Activated B cell treated with CpG ODN at 0.5 μM for 24 hours (primary cell): ENCODE measurements around the gene BCORL1. TPM values are rescaled to one million over a fixed set of nuclear protein-coding genes. Genes with fewer than 3 reads are reported as not detected.

ENCODE experiments used
- ATAC-seq: fragments of 200-7000 bp; cut with Tn5 transposase; one replicate; pipeline ENCODE4 v1.10.0; 2021; ENCODE audit warnings: low read depth, mild to moderate bottlenecking, moderate library complexity
- CTCF ChIA-PET: fragments of 350-600 bp; sonication (Branson Sonifier 250); formaldehyde crosslinking; loops from one replicate; lab custom pipeline; 2021; ENCODE audit warnings: antibody characterized with exemption; lab: Charles Lee
- POLR2A ChIA-PET: fragments of 350-600 bp; sonication (Branson Sonifier 250); formaldehyde crosslinking; loops from one replicate; lab custom pipeline; 2021; ENCODE audit warnings: antibody characterized with exemption; lab: Charles Lee
- DNase-seq: peaks from one replicate; pipeline ENCODE4 v3.0.0; 2022
- H3K27ac Mint-ChIP-seq: one replicate; pipeline ENCODE4 v1.8.0; 2020; ENCODE audit warnings: mixed read lengths
- H3K27me3 Mint-ChIP-seq: one replicate; pipeline ENCODE4 v1.8.0; 2021; ENCODE audit warnings: mixed read lengths
- H3K36me3 Mint-ChIP-seq: one replicate; pipeline ENCODE4 v1.8.0; 2021; ENCODE audit warnings: low read depth, mixed read lengths
- H3K4me1 Mint-ChIP-seq: one replicate; pipeline ENCODE4 v1.8.0; 2021; ENCODE audit warnings: mixed read lengths
- H3K4me3 Mint-ChIP-seq: one replicate; pipeline ENCODE4 v1.8.0; 2020; ENCODE audit warnings: mild to moderate bottlenecking, mixed read lengths
- H3K9me3 Mint-ChIP-seq: one replicate; pipeline ENCODE4 v1.8.0; 2020; ENCODE audit warnings: mixed read lengths
- CTCF ChIP-seq: fragments of 200-600 bp; IDR thresholded peaks from one replicate; pipeline ENCODE4 v1.8.0; 2022; ENCODE audit warnings: antibody characterized with exemption, mild to moderate bottlenecking
- intact Hi-C: fragments of 100-400 bp; cut with micrococcal nuclease; formaldehyde crosslinking; loops from one replicate; pipeline ENCODE4 v1.15.1; 2024
- total RNA-seq: library from RNA; stranded (reverse); gene quantifications from 2 replicates; pipeline ENCODE4 v1.2.3, GENCODE V29; 2022

The BCORL1 gene
- total RNA-seq: 8.0 and 8.2 TPM in 2 replicates

- intact Hi-C loops: loop anchor here (1.0 to 5.0 kb wide), 7 partner anchors 21 to 378 kb away; partner anchors contain the start of genes AIFM1, SASH3 and ZDHHC9
- POLR2A ChIA-PET: interaction anchor here (0.6 to 1.8 kb wide), 5 partner anchors 21 to 163 kb away, joined by 4 to 9 read pairs (median 6); no protein-coding TSS in a partner anchor
- no peak for TF ChIP-seq CTCF
- Mint-ChIP-seq H3K4me3 (no peak within 1 kb of the TSS), H3K9me3 (no peaks in the 10 kb centered on the region), H3K27me3 (no peaks in the 10 kb centered on the region), H3K36me3 (no peaks in the 10 kb centered on the region), H3K27ac (peak within 1 kb of the TSS; percentile 68), H3K4me1 (peaks cover 18% of the 10 kb centered on the region)
- DNase-seq (peak; percentile 70), ATAC-seq (peak; percentile 89)
- CTCF ChIA-PET: no interaction called here
Measured at GRCh38 chrX:129982300-129983251, at the start of gene BCORL1. TSS of gene BCORL1 (plus strand) at chrX:129982635. CDS start at chrX:130005232, 22,597 bp downstream.

- no peak for DNase-seq
Measured at GRCh38 chrX:129932821-129933321, 49.6 kb upstream of the BCORL1 start.

DNA sequence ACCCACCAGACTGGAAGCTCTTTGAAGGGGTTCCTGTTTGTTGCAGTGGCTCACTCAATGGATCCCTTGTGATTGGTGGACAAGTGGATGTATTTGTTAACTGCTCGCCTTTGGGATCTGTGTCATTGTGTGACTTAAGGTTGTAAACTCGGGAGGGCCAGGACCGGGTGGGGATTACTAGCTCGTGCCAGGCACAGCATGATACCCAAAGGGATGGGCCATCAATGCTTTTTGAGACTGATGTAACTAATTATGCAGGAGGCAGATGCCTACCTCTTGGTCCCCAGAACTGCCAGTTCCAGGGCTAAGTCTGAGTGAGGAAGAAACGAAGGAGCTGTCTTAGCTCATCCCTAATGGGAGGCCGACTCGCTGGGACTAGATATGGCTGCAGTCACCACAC is 48.7 kb upstream of the BCORL1 start:
- intact Hi-C loops: loop anchor here (2.0 kb wide), 1 partner anchor 23 kb away; no protein-coding TSS in a partner anchor
- no peaks in the 10 kb centered on the region for H3K27me3 Mint-ChIP-seq
- ChIA-PET CTCF (no interaction called here), POLR2A (interaction anchor here (0.6 kb wide), 1 partner anchor 175 kb away, joined by 11 read pairs; no protein-coding TSS in a partner anchor)
- no peaks in the 10 kb centered on the region for H3K9me3 Mint-ChIP-seq
- H3K27ac Mint-ChIP-seq: peak overlapping the region; percentile 41
- no peak for DNase-seq
- ATAC-seq: no peak
- peaks cover 5% of the 10 kb centered on the region for H3K36me3 Mint-ChIP-seq
- no peak for TF ChIP-seq CTCF
- peak overlapping the region; percentile 58 for H3K4me3 Mint-ChIP-seq
- H3K4me1 Mint-ChIP-seq: peaks cover 5% of the 10 kb centered on the region

More at GRCh38 chrX:129932821-129933321, 49.6 kb upstream of the BCORL1 start:
- no peak for ATAC-seq
- ChIA-PET CTCF (no interaction called here), POLR2A (no interaction called here)
- Mint-ChIP-seq H3K9me3 (no peaks in the 10 kb centered on the region), H3K4me1 (peaks cover 5% of the 10 kb centered on the region), H3K4me3 (peak overlapping the region; percentile 75), H3K27me3 (no peaks in the 10 kb centered on the region), H3K36me3 (peaks cover 7% of the 10 kb centered on the region), H3K27ac (no peak overlapping the region)
- intact Hi-C loops: loop anchor here (1.0 to 2.0 kb wide), 3 partner anchors 24 to 49 kb away; partner anchors contain the start of gene BCORL1
- TF ChIP-seq CTCF: no peak

GRCh38 chrX:129934461-129934860 is 48.0 kb upstream of the BCORL1 start:
- ATAC-seq (no peak), DNase-seq (no peak)
- Mint-ChIP-seq H3K4me1 (peaks cover 5% of the 10 kb centered on the region), H3K9me3 (no peaks in the 10 kb centered on the region), H3K36me3 (no peaks in the 10 kb centered on the region), H3K27me3 (no peaks in the 10 kb centered on the region), H3K4me3 (no peak overlapping the region), H3K27ac (no peak overlapping the region)
- TF ChIP-seq CTCF: no peak
- CTCF ChIA-PET: interaction anchor here (1.9 kb wide), 1 partner anchor 8 kb away, joined by 5 read pairs; no protein-coding TSS in a partner anchor
- intact Hi-C loops: no loop called here
- POLR2A ChIA-PET: interaction anchor here (0.6 kb wide), 1 partner anchor 175 kb away, joined by 11 read pairs; no protein-coding TSS in a partner anchor
